Left renal pelvis (tissue), 4 donors: ENCODE data around the gene GAS2L2. TPM values are rescaled to one million over a fixed set of nuclear protein-coding genes. Genes with fewer than 3 reads are reported as not detected.

Experiments used
- DNase-seq, 4 donors: peaks; one replicate each; pipeline ENCODE4 v3.0.0-alpha.2; 2013; ENCODE audit warnings: low read depth in 4 of 4, low spot score in 3 of 4
- polyA plus RNA-seq, 4 donors: library from polyadenylated mRNA; unstranded; fragments of 120-200 nt; gene quantifications; one replicate each; pipeline ENCODE4 v1.2.1, GENCODE V29; 2013; ENCODE audit not compliant: insufficient read length in 4 of 4

Gene GAS2L2
- under 1 TPM in 2 of 4 donors, not detected in 2; 0.10 to 0.12 TPM for polyA plus RNA-seq

- DNase-seq = no peak
Observed at GRCh38 chr17:35752945-35753764, at the start of gene GAS2L2. GAS2L2 (minus strand) TSS chr17:35753239; CDS start chr17:35752850, 389 bp downstream.

DNA sequence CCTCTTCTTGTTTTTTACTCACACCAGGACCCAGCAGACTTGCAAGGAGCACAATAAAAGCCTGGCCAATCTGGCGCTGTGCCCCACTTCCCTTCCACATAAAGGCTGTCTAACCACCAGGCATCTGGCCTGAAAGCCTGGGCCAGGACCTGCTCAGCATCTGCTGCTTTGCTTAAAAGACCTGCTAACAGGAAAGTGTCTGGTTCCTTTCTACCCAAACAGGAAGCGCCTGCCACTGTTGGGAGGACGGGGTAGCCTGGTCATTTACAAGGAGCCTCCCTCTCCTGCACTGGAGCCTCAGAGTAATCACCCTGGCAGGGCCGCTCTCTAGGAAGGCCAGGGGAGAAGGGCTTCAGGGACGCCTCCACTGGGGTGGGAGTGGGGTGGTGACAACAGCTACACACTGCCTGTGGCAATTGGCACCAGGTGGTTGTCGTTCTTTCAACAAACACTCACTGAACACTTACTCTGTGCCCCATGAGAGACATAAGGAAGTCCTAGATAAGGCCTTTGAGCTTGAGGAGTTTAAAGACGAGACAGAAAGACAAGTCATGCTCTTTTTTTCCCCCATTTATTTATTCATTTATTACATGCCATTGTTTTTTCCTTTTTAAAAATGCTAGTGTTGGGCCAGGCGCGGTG is 48.7 kb upstream of the GAS2L2 start:
- DNase-seq = no peak

DNA sequence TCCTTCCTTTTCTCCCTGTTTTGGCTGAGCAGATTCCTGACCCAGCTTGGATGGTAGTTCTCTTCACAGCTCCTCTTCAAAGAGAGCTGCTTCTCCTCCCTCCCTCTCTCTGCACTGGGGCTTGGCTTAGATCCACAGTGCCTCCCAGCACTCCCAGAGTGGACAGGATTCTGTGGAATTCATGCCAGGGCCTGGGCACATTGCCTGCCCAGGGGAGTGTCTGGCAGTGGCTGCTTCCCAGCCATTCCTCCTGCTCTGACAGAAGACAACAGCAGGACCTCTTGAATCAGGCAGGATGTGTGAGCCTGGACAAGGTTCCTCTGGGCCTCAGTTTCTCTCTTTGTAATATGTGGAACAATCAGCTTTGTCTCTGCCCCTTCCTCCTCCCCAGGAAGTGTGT is 46.9 kb upstream of the GAS2L2 start:
- no peak for DNase-seq

DNA sequence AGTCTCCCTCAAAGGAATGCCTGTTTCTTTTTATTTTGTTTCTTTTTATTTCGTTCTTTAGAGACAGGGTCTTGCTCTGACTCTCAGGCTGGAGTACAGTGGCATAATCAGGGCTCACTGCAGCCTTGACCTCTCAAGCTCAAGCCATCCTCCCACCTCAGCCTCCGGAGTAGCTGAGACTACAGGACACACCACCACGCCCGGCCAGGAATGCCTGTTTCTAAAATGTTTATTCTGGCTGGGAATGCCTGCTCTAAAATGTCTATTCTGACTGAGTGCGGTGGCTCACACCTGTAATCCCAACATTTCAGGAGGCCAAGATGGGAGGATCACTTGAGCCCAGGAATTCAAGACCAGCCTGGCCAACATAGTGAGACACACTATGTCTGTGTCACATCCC is 44.9 kb upstream of the GAS2L2 start:
- DNase-seq = no peak

DNA sequence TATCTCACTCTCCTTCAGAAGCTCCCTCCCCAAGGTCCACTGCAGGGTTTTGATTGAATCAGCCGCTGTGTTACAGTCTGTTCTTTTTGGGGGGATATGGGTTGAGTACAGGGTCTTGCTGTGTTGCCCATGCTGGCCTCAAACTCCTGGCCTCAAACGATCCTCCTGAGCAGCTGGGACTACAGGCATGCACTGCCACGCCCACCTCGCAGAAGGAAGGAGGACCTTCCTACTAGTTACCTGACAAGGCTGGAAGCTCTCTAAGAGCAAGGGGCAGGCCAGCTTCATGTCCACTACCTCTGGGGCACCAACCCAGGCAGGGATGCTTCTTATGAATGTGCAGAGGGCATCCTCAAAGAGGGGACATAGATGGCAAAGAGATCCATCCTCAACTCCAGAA is 44.3 kb upstream of the GAS2L2 start:
- no peak for DNase-seq

GRCh38 chr17:35796942-35797341 is 43.9 kb upstream of the GAS2L2 start:
- no peak for DNase-seq

DNA sequence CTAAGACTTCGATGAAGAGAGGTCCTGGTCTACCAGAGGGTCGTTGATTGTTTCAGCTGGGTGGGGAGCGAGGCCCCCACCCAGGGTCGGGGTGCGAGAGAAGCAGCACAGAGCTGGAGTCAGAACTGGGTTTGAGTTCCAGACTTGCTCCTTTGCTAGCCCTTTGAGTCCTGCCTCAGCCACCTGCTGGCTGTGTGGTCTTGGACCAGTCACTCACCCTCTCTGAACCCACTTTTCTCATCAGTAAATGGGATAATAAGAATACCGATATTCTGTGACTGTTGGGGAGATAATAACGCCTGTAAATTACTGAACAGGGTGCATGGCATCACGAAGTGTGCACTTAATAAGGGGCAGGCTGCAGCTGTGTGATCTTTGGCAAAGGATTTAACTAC is 42.8 kb upstream of the GAS2L2 start:
- DNase-seq = no peak

- no peak for DNase-seq
Observed at GRCh38 chr17:35795007-35795870, 42.2 kb upstream of the GAS2L2 start, which contains the start of gene MMP28. MMP28 (minus strand) TSS chr17:35795641; CDS start chr17:35795377, 264 bp downstream.

- no peak for DNase-seq
Observed at GRCh38 chr17:35793257-35793656, 40.2 kb upstream of the GAS2L2 start.

GRCh38 chr17:35791681-35792350 is 38.8 kb upstream of the GAS2L2 start:
- DNase-seq = no peak

DNA sequence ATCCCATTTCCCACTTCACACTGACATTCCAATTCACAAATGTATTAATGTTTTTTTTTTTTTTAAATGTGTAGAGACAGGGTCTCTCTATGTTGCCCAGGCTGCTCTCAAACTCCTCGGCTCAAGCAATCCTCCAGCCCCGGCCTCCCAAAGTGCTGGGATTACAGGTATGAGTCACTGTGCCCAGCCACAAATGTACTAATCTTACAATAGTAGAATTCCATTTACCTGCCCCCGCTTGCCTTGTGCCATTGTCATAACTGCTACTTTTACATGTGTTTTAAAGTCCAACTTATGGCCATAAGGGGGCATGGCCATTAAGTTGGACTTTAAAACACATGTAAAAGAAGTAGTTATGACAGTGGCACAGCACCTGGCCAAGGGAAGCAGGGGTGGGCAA is 37.8 kb upstream of the GAS2L2 start:
- DNase-seq = no peak

GRCh38 chr17:35788477-35789368 is 35.7 kb upstream of the GAS2L2 start:
- no peak for DNase-seq

DNA sequence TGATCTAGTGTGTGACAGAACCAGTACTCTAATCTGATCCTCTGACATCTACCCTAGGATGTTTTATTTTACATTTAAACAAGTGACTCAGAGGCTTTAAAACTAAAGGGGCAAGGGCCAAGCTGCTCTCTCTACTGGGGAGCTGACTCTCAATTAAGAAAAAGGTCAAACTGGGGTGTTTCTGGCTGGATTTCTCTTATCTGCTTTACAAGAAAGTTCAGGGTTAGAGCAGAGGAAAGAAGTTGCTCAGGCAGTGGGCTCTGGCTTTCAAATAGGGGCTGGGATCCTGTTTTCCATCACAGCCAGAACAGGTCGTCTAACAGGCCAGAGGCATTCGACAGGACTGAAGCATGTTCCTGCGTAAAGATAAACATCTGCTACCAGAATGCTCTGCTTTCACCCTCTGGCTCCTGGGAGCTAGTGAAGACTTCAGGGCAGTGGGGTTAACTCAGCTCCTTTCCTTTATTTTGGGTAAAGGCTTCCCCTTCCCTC is 33.9 kb upstream of the GAS2L2 start:
- no peak for DNase-seq

DNA sequence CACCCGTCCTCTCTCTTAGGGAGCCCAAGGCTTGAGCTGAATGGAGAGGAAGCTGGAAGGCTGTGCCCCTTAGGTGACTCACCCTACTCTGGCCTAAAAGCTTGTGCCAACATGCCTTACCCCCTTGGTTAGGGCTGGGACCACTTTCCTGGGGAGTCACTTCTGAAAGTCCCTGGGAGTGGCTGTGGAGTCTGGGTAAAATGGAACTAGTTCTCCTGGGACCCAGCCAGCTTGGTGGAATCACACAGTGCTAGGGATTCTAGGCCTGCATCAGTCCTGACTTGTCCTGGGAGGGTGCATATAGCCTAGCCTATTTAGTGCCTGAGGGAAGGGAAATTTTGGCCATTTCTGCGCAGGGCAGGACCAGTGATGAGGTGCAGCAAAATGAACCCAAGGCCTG is 31.9 kb upstream of the GAS2L2 start:
- no peak for DNase-seq

DNA sequence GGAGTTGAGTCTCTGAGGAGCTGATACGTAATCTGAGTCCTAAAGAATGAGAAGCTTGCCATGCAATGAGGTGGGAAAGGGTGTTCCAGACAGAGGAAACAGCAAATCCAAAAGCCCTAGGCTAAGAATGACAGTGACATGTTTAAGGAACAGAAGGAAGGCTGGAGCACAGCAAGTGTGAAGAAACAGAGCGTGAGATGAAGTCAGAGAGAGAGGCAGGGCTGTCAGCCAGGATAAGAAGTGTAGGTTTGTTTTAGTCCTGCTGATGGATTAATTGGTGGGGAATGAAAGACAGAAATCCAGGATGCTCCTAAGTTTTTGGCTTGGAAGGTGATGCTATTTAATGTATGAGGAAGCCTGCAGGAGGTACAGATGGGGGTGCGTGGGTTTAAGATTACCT is 27.9 kb upstream of the GAS2L2 start:
- DNase-seq = no peak

DNA sequence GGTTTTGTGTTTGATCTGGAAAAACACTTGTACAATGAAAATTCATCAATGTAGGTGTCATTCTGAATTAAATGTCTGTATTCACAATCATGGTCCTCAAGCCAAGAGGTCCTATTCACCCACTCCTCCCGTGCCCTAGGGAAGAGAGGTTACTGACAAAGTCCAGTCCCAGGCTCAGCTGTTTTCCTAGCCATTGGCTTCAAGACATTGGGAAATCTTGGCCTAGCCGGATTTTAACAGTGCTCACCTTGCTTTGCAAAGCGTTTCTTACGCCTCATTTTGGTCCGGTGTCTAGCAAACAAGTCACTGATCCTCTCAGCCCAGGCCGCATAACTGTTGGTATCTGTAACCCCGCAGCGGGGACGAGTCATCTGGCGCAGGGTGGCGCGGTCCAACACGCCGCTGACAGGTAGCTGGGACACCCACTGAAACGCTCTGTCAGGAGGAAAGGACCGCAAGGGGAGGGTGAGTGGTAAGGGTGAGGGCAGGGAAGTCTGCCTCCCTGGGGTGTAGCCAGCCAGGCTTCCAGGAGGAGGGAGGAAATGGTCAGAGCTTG is 25.7 kb upstream of the GAS2L2 start:
- DNase-seq = no peak

DNA sequence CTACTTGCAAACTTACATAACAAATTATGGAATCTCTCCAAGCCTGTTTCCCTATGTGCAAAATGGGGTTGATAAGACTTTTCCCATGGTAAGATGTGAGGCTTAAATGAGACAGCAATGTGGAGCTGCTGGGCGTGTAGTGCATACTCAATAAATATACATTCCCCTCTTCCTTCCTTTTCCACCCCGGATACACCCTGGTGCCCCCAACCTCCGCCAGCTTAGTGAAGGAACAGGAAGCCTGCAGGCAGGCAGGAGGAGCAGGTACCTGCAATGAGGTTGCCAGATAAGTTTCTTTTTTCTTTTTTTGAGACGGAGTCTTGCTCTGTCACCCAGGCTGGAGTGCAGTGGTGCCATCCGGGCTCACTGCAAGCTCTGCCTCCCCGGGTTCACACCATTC is 22.5 kb upstream of the GAS2L2 start:
- DNase-seq = no peak

DNA sequence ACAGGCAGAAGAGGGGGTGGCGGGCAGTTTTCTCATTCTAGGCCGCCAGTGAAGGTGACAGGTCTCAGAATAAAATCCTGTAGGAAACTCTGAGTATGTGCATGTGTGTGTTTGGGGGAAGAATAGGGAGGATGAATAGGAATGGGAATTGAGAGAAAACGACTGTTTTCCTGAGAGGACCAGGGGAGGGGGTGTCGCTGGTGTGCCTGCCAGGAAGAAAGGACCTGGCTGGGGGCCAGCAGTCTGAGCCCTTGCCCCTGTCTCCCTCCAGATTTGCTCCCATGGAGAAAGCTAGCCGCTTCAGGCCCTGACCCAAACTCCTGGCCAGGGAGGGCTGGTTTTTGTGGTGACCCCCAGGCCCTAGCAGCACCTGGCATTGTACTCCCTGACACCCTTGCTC is 22.0 kb upstream of the GAS2L2 start:
- no peak for DNase-seq

GRCh38 chr17:35774499-35774898 is 21.5 kb upstream of the GAS2L2 start:
- DNase-seq = no peak
